GM12878 (cell line): ENCODE measurements around the gene MIER3.

Experiments used
- BACH1 ChIP-seq: fragments of 450-650 bp; IDR thresholded peaks from 2 replicates; pipeline ENCODE4 v1.6.1; 2017; ENCODE audit warnings: mild to moderate bottlenecking, borderline replicate concordance
- BRCA1 ChIP-seq: IDR thresholded peaks from 2 replicates; pipeline ENCODE4 v1.6.1; 2011; ENCODE audit warnings: low read depth, low read length, improper control_type of control experiment
- EGR1 ChIP-seq, 2 experiments: IDR thresholded peaks; 1 replicate in 1 of 2; 2 replicates in 1 of 2; pipeline ENCODE4 v1.6.1; 2011 to 2012; ENCODE audit warnings: low read depth in 2 of 2, low read length in 2 of 2, borderline replicate concordance in 1 of 2, mild to moderate bottlenecking in 1 of 2, moderate library complexity in 1 of 2
- EZH2 ChIP-seq: IDR thresholded peaks from 2 replicates; pipeline ENCODE4 v1.6.1; 2012; ENCODE audit warnings: low read depth, mild to moderate bottlenecking, control low read depth, inconsistent platforms, low read length, borderline replicate concordance; ENCODE audit not compliant: control insufficient read depth
- FOXK2 ChIP-seq: fragments of 450-650 bp; IDR thresholded peaks from 2 replicates; pipeline ENCODE4 v1.6.1; 2017; ENCODE audit warnings: mild to moderate bottlenecking, moderate library complexity
- HDAC2 ChIP-seq: fragments of 200-600 bp; sonication (generic); IDR thresholded peaks from 2 replicates; pipeline ENCODE4 v1.6.1; 2017
- PRDM15 ChIP-seq: fragments of 450-650 bp; formaldehyde crosslinking; IDR thresholded peaks from 2 replicates; pipeline ENCODE4 v1.4.0; 2020; ENCODE audit warnings: mild to moderate bottlenecking, moderate library complexity
- REST ChIP-seq: IDR thresholded peaks from 2 replicates; pipeline ENCODE4 v1.6.1; 2012; ENCODE audit warnings: mild to moderate bottlenecking, low read depth, low read length
- USF1 ChIP-seq: IDR thresholded peaks from 2 replicates; pipeline ENCODE4 v1.6.1; 2011; ENCODE audit warnings: borderline replicate concordance, low read depth, mild to moderate bottlenecking, moderate library complexity, mixed read lengths, low read length; ENCODE audit not compliant: insufficient read depth; ENCODE audit errors: extremely low read length
- ZSCAN29 ChIP-seq: fragments of 450-650 bp; IDR thresholded peaks from 2 replicates; pipeline ENCODE4 v1.6.1; 2017; ENCODE audit warnings: mild to moderate bottlenecking, moderate library complexity
- TF ChIP-seq, protein P1 (sequence below), 3 experiments: IDR thresholded peaks in 2 of 3; conservative IDR thresholded peaks in 1 of 3; 2 replicates each; pipeline ENCODE4 v1.5.1; 2011; ENCODE audit warnings: low read depth in 3 of 3, low read length in 3 of 3, mild to moderate bottlenecking in 3 of 3, control low read depth in 2 of 3, moderate library complexity in 2 of 3, inconsistent platforms in 1 of 3, mixed read lengths in 1 of 3; ENCODE audit not compliant: control insufficient read depth in 2 of 3, insufficient read depth in 1 of 3; ENCODE audit errors: extremely low read depth in 1 of 3

GRCh38 chr5:56941981-56942380 lies 9.9 kb downstream of the MIER3 start:
- TF ChIP-seq EGR1 (IDR thresholded peaks at IDR 0.05; ENCODE audit: borderline replicate concordance in 1 of 2, low read depth in 2 of 2, low read length in 2 of 2) (no peak), EZH2 (no peak), USF1 (no peak), BACH1 (no peak), ZSCAN29 (no peak), HDAC2 (no peak), PRDM15 (CRISPR knock-in tag) (no peak), BRCA1 (no peak), FOXK2 (no peak), REST (no peak)
- TF ChIP-seq, protein P1, sequence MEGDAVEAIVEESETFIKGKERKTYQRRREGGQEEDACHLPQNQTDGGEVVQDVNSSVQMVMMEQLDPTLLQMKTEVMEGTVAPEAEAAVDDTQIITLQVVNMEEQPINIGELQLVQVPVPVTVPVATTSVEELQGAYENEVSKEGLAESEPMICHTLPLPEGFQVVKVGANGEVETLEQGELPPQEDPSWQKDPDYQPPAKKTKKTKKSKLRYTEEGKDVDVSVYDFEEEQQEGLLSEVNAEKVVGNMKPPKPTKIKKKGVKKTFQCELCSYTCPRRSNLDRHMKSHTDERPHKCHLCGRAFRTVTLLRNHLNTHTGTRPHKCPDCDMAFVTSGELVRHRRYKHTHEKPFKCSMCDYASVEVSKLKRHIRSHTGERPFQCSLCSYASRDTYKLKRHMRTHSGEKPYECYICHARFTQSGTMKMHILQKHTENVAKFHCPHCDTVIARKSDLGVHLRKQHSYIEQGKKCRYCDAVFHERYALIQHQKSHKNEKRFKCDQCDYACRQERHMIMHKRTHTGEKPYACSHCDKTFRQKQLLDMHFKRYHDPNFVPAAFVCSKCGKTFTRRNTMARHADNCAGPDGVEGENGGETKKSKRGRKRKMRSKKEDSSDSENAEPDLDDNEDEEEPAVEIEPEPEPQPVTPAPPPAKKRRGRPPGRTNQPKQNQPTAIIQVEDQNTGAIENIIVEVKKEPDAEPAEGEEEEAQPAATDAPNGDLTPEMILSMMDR (IDR thresholded peaks at IDR 0.05 in 2 of 3, conservative IDR thresholded peaks at IDR 0.05 in 1 of 3; ENCODE audit: control insufficient read depth in 2 of 3, extremely low read depth in 1 of 3, insufficient read depth in 1 of 3, low read depth in 3 of 3, low read length in 3 of 3) = no peak
